Measurements from ENCODE around the gene SCNN1B. TPM values are rescaled to one million over a fixed set of nuclear protein-coding genes. Genes with fewer than 3 reads are reported as not detected.
"Not testable (repeated sequence)": the region's sequence is repeated elsewhere in the genome, so short reads cannot be mapped to it uniquely, and the experiment has no call there.

The SCNN1B gene
- total RNA-seq, 1 experiment from 2014 or later = not detected

- in situ Hi-C loops (cut with HindIII; ENCODE audit: low sequenced_read_pairs) = no loop called here
These were observed 16.0 kb upstream of the SCNN1B start for GRCh38 chr16:23286131-23286532.

DNA sequence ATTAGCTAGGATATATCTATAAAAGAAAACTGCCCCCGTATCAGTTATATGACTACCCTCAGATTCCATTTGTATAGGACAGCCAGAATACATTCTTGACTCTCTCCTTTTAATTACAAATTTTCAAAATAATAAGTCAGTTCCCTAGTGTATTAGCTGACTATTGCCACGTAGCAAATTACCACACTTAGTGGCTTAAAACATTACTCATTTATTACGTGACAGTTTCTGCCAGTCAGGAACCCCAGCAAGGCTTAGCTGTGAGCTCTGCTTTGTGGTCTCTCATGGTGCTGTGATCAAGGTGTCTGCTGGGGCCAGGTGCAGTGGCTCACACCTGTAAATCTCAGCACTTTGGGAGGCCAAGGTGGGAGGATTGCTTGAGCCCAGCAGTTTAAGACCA is 13.9 kb upstream of the SCNN1B start:
- DNase-seq (ENCODE audit: low spot score) = no peak

More at GRCh38 chr16:23286131-23286532, 16.0 kb upstream of the SCNN1B start:
- DNase-seq (ENCODE audit: low spot score) = no peak

DNA sequence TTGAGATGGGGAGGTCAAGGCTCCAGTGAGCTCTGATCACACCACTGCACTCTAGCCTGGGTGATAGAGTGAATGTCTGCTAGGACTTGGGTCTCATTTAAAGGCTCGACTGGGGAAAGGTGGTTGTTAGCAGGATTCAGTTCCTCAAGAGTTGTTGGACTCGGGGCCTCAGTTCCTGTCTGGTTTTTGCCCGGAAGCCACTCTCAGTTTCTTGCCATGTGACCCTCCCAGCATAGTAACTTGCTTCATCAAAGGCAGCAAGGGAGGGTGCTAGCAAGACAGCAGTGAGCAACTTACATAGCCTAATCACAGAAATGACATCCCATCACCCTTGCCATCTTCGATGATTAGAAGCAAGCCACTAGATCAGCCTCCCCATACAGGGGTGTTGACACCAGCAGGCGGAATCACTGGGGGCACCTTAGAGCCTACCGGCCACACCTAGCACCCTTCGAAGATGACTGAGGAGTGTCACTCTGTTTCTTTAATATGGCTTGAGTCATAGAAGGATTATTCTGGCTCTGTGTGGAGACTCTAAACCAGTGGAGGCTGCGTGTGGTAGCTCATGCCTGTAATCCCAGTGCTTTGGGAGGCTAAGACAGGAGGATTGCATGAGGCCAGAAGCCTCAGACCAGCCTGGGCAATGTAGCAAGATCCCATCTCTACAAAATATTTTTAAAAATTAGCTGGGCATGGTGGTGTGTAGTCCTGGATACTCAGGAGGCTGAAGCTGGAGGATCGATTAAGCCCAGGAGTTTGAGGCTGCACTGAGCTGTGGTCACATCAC is 13.2 kb upstream of the SCNN1B start:
- DNase-seq (ENCODE audit: low spot score) = no peak

More for the DNA sequence above, 13.9 kb upstream of the SCNN1B start:
- in situ Hi-C loops (cut with HindIII; ENCODE audit: low sequenced_read_pairs) = no loop called here

DNA sequence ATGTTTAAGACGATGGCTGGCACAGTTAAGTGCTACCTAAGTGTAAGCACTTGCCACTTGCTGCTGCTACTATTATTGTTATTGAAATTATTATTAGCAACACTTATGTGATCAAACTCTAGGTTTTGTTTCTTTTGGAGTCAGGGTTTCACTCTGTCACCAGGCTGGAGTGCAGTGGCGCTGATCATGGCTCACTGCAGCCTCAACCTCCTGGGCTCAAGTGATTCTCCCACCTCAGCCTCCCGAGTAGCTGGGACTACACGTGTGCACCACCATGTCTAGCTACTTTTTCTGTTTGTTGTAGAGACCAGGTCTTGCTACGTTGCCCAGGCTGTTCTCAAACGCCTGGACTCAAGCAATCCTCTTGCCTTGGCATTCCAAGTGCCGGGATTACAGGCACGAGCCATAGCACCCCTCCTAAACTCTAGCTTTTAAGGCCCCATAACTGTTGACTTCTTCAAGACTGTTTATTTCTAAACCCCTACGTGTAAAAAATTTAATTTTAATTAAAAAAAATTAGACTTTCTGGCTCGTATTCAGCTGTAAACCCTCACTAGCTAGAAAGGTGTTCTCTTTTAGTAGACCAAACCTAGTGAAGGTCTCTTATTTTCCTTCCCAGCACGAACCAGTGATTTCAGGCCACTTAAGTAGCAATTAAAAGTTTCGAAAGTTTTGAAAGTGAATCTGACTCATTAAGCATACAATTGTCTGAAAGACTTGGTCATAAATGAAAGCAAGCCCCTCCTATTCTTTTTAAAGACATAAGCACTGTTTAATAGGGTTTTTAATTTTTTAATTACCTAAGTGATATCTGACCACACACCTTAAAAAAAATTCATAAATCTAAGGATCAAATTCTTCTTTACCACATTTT is 11.7 kb upstream of the SCNN1B start:
- in situ Hi-C loops (cut with HindIII; ENCODE audit: low sequenced_read_pairs) = no loop called here
- DNase-seq (ENCODE audit: low spot score) = no peak

More for the DNA sequence above, 13.2 kb upstream of the SCNN1B start:
- in situ Hi-C loops (cut with HindIII; ENCODE audit: low sequenced_read_pairs) = no loop called here

DNA sequence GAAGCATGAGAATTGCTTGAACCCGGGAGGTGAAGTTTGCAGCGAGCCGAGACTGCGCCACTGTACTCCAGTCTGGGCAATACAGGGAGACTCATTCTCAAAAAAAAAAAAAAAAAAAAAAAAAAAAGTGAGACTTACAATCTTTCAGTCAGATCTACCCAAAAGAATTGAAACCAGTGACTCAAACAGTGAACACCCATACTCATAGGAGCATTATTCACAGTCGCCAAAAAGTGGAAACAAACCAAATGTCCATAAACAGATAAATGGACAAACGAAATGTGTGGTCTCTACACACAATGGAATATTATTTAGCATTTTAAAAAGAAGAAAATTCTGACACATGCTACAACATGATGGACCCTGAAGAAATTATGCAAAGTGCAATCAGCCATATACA is 9.1 kb upstream of the SCNN1B start:
- no peak for DNase-seq (ENCODE audit: low spot score)
- in situ Hi-C loops (cut with HindIII; ENCODE audit: low sequenced_read_pairs) = no loop called here

DNA sequence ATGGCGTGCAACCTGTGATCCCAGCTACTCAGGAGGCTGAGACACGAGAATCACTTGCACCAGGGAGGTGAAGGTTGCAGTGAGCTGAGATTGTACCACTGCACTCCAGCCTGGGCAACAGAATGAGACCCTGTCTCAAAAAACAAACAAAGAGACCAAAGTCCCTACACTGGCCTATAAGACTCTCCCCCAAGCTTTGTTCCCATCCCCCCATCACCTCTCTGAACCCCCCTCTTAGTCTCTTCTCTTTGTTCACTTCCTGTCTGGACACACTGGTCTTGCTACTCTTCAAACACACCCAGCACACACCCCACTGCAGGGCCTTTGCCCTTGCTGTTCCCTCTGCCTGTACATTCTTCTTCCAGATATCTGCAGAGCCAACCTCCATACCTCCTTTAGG is 7.8 kb upstream of the SCNN1B start:
- no peak for DNase-seq (ENCODE audit: low spot score)
- in situ Hi-C loops (cut with HindIII; ENCODE audit: low sequenced_read_pairs) = no loop called here

- in situ Hi-C loops (cut with HindIII; ENCODE audit: low sequenced_read_pairs) = no loop called here
- no peak for DNase-seq (ENCODE audit: low spot score)
These were observed 5.1 kb upstream of the SCNN1B start for GRCh38 chr16:23296994-23297393.

DNA sequence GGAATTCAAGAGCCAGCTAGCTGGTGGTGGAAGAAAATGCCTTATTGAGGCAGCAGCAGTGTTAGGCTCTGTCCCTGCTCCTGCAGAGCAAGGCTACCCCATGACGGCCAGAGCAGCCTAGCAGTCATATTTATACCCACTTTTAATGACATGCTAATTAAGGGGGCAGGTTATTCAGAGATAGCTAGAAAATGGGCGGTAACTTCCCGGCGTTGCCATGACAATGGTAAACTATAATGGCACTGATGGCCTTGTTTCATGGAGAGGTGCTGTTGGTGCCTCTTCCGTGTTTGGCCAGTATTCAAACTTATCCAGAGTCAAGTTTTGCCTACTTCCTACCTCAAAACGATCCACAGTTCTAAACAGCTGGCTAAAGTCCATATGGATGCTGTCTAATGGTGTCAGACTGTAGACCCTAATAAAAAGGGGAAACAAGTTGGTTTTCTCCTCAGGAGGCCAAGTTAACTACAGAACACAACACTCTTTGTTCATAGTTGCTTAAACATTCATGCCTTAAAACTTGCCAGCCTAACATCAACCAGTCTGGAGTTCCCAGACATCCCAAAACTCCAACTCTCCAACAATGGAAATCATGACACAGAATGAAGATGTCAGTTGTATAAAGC is 3.7 kb upstream of the SCNN1B start:
- in situ Hi-C loops (cut with HindIII; ENCODE audit: low sequenced_read_pairs) = no loop called here
- no peak for DNase-seq (ENCODE audit: low spot score)

- in situ Hi-C loops (cut with HindIII; ENCODE audit: low sequenced_read_pairs); DNase-seq (ENCODE audit: low spot score): not testable (repeated sequence)
These were observed 2.3 kb upstream of the SCNN1B start for GRCh38 chr16:23299815-23300214.

GRCh38 chr16:23301251-23302044 is 654 bp upstream of the SCNN1B start:
- DNase-seq (ENCODE audit: low spot score) = no peak
- in situ Hi-C loops (cut with HindIII; ENCODE audit: low sequenced_read_pairs) = no loop called here

GRCh38 chr16:23303685-23304084 is 1.6 kb downstream of the SCNN1B start:
- DNase-seq (ENCODE audit: low spot score) = no peak
- in situ Hi-C loops (cut with HindIII; ENCODE audit: low sequenced_read_pairs) = no loop called here

GRCh38 chr16:23304620-23305019 is 2.5 kb downstream of the SCNN1B start:
- DNase-seq (ENCODE audit: low spot score) = no peak
- in situ Hi-C loops (cut with HindIII; ENCODE audit: low sequenced_read_pairs) = no loop called here

- in situ Hi-C loops (cut with HindIII; ENCODE audit: low sequenced_read_pairs) = no loop called here
- no peak for DNase-seq (ENCODE audit: low spot score)
These were observed 4.3 kb downstream of the SCNN1B start for GRCh38 chr16:23306199-23307100.

DNA sequence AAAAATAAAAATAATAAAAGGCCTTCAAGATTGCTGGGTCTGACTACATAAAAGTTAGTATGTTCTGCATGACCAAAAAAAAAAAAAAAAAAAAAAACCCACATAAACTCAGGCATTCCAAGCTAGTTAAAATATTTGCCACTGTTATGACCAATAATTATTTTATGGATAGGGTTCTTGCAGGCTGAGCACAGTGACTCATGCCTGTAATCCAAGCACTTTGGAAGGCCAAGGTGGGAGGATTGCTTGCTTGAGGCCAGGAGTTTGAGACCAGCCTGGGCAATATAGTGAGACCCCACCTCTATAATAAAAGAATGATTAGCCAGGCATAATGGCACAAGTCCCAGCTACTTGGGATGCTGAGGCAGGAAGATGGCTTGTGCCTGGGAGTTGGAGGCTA is 8.1 kb downstream of the SCNN1B start:
- no peak for DNase-seq (ENCODE audit: low spot score)
- in situ Hi-C loops (cut with HindIII; ENCODE audit: low sequenced_read_pairs) = no loop called here

GRCh38 chr16:23310744-23311143 is 8.6 kb downstream of the SCNN1B start:
- DNase-seq (ENCODE audit: low spot score) = no peak
- in situ Hi-C loops (cut with HindIII; ENCODE audit: low sequenced_read_pairs) = no loop called here

- in situ Hi-C loops (cut with HindIII; ENCODE audit: low sequenced_read_pairs) = no loop called here
- no peak for DNase-seq (ENCODE audit: low spot score)
These were observed 14.1 kb downstream of the SCNN1B start for GRCh38 chr16:23316232-23316631.

DNA sequence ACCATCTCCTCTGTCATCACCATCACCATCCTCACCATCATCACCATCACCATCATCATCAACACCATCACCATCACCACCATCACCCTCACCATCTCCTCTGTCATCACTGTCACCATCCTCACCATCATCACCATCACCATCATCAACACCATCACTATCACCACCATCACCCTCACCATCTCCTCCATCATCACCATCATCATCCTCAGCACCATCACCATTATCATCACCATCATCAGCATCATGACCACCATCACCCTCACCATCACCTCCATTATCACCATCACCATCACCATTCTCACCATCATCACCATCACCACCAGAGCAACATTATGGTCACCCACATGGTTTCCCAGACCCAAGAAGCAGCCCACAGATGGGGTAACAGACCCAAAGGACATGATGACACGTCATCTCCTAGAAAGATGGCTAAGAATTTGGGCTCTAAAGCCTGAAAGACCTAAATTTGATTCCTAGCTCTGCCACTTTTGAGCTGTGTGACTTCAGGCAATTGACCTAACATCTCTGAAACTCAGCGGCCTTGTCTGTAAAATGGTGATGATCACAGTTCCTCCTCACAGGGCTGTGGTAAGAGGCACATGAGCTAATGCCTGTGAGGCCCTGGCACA is 14.6 kb downstream of the SCNN1B start:
- DNase-seq (ENCODE audit: low spot score) = no peak

DNA sequence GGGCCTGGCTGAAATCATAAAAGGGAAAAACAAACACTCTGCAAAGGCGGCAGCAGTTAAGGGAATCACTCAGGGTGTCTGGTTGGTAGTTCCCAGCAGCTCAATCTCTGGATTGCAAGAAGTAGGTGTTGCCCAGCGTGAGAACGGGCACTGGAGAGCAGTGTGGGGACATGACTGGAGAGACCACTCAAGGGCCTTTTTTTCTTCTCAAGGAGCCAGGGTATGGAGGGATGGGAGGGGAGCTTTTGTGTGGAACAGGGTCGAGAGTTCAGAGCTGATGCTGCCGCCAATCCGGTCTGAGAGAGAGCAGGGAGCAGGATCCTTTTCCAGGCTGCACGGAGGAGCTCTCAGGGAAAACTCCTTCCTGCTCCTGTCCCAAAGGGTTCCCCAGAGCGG is 15.2 kb downstream of the SCNN1B start:
- in situ Hi-C loops (cut with HindIII; ENCODE audit: low sequenced_read_pairs) = no loop called here
- no peak for DNase-seq (ENCODE audit: low spot score)

More for the DNA sequence above, 14.6 kb downstream of the SCNN1B start:
- in situ Hi-C loops (cut with HindIII; ENCODE audit: low sequenced_read_pairs) = no loop called here
